ENCODE data around the gene ADARB2. TPM values are rescaled to one million over a fixed set of nuclear protein-coding genes. Genes with fewer than 3 reads are reported as not detected.

The ADARB2 gene
- total and polyA plus RNA-seq, 2 experiments from 2014 or later, result 1.6 to 3.1 TPM

GRCh38 chr10:1683649-1684048, 53.7 kb downstream of the ADARB2 start:
- Histone ChIP-seq H3K27me3 (no peaks in the 10 kb centered on the region), H3K4me3 (no peak overlapping the region), H3K4me1 (ENCODE audit: low read depth) (no peaks in the 10 kb centered on the region), H3K9me3 (ENCODE audit: low read depth) (no peaks in the 10 kb centered on the region), H3K27ac (no peak overlapping the region), H3K36me3 (no peaks in the 10 kb centered on the region)
- DNase-seq (ENCODE audit: low read depth in 1 of 2, low spot score in 1 of 2), result no peak
- TF ChIP-seq, protein P1, sequence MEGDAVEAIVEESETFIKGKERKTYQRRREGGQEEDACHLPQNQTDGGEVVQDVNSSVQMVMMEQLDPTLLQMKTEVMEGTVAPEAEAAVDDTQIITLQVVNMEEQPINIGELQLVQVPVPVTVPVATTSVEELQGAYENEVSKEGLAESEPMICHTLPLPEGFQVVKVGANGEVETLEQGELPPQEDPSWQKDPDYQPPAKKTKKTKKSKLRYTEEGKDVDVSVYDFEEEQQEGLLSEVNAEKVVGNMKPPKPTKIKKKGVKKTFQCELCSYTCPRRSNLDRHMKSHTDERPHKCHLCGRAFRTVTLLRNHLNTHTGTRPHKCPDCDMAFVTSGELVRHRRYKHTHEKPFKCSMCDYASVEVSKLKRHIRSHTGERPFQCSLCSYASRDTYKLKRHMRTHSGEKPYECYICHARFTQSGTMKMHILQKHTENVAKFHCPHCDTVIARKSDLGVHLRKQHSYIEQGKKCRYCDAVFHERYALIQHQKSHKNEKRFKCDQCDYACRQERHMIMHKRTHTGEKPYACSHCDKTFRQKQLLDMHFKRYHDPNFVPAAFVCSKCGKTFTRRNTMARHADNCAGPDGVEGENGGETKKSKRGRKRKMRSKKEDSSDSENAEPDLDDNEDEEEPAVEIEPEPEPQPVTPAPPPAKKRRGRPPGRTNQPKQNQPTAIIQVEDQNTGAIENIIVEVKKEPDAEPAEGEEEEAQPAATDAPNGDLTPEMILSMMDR (IDR thresholded peaks at IDR 0.05; ENCODE audit: low read depth, low read length), result no peak

- no peaks in the 10 kb centered on the region for H3K4me1 ChIP-seq (ENCODE audit: low read depth)
- H3K4me3 ChIP-seq, result no peak overlapping the region
- H3K27me3 ChIP-seq, result no peaks in the 10 kb centered on the region
- H3K9me3 ChIP-seq (ENCODE audit: low read depth), result no peaks in the 10 kb centered on the region
- H3K36me3 ChIP-seq, result no peaks in the 10 kb centered on the region
- TF ChIP-seq, protein P1 (IDR thresholded peaks at IDR 0.05; ENCODE audit: low read depth, low read length), result no peak
- no peak overlapping the region for H3K27ac ChIP-seq
- peak in 1 of 2 donors; percentile 36 for DNase-seq (ENCODE audit: low read depth in 1 of 2, low spot score in 1 of 2)
These were observed 57.3 kb downstream of the ADARB2 start for GRCh38 chr10:1679821-1680650.

DNA sequence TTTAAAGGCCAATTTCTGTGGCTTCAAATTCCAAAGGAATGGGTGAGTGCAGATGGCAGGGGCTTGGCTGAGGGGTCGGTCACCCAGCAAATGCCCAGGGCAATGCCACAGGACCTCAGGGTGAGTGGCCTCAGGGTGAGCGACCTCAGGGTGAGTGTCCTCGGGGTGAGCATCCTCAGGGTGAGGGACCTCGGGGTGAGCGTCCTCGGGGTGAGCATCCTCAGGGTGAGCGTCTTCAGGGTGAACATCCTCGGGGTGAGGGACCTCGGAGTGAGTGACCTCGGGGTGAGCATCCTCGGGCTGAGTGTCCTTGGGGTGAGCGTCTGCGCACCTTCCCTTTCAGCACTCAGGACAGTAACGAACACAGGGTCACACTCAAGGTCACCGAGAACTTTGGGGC, 59.2 kb downstream of the ADARB2 start:
- no peaks in the 10 kb centered on the region for H3K9me3 ChIP-seq (ENCODE audit: low read depth)
- no peak for DNase-seq (ENCODE audit: low read depth in 1 of 2, low spot score in 1 of 2)
- H3K36me3 ChIP-seq, result no peaks in the 10 kb centered on the region

DNA sequence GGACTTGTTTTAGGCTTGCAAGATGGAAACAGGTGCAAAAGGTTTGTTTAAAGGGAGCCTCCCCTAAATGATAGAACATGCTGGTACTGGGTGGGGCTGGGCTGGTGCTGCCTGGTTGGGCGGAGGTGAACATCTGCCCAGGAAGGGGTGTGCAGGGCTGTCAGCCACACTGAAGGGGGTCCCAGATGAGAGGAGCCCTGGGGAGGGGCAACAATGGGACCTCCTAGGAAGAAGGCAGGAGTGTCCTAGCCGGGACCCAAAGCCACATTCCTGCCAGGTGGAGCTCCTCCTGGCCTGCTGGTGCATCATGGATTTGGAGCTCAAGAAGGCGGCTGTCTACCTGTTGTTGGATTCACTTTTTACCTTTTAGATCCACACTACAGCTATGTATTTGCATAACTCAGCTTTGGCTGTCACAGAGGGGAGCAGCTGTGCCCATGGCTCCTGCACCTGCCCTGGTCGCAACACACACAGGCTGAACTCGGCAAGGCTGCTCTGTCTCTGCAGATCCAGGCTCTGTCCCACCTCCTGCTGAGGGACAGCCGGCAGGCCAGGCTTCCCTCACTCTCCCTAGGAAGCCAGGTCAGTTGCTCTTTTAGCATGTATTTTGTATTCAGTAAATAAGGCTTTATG, 59.9 kb downstream of the ADARB2 start:
- H3K27me3 ChIP-seq, result no peaks in the 10 kb centered on the region
- no peaks in the 10 kb centered on the region for H3K9me3 ChIP-seq (ENCODE audit: low read depth)
- no peak for DNase-seq (ENCODE audit: low read depth in 1 of 2, low spot score in 1 of 2)
- no peaks in the 10 kb centered on the region for H3K36me3 ChIP-seq
- no peak overlapping the region for H3K27ac ChIP-seq
- H3K4me1 ChIP-seq (ENCODE audit: low read depth), result no peaks in the 10 kb centered on the region
- TF ChIP-seq, protein P1 (IDR thresholded peaks at IDR 0.05; ENCODE audit: low read depth, low read length), result no peak
- no peak overlapping the region for H3K4me3 ChIP-seq

More for the DNA sequence above, 59.2 kb downstream of the ADARB2 start:
- TF ChIP-seq, protein P1 (IDR thresholded peaks at IDR 0.05; ENCODE audit: low read depth, low read length), result no peak
- Histone ChIP-seq H3K4me3 (no peak overlapping the region), H3K4me1 (ENCODE audit: low read depth) (no peaks in the 10 kb centered on the region), H3K27me3 (no peaks in the 10 kb centered on the region), H3K27ac (no peak overlapping the region)

GRCh38 chr10:1674501-1674900, 62.8 kb downstream of the ADARB2 start:
- H3K9me3 ChIP-seq (ENCODE audit: low read depth), result no peaks in the 10 kb centered on the region
- H3K4me3 ChIP-seq, result no peak overlapping the region
- H3K27ac ChIP-seq, result no peak overlapping the region
- no peak for DNase-seq (ENCODE audit: low read depth in 1 of 2, low spot score in 1 of 2)
- no peaks in the 10 kb centered on the region for H3K36me3 ChIP-seq
- H3K4me1 ChIP-seq (ENCODE audit: low read depth), result no peaks in the 10 kb centered on the region
- H3K27me3 ChIP-seq, result no peaks in the 10 kb centered on the region
- TF ChIP-seq, protein P1 (IDR thresholded peaks at IDR 0.05; ENCODE audit: low read depth, low read length), result no peak
